K562 (cell line): ENCODE results near the gene UNC119B. TPM values are rescaled to one million over a fixed set of nuclear protein-coding genes. Genes with fewer than 3 reads are reported as not detected.

Source experiments
- ATAC-seq: fragments of 200-7000 bp; cut with Tn5 transposase; 3 replicates; pipeline ENCODE4 v1.9.1; 2020; ENCODE audit warnings: moderate library complexity
- BruUV-seq: library from RNA; stranded (reverse); fragments of 400-500 nt; replicated peaks from 2 replicates; lab custom pipeline; 2021; lab: Mats Ljungman, UMichigan
- CTCF ChIA-PET: fragments of 300-600 bp; formaldehyde crosslinking; extraction: SDS; loops from one replicate; lab custom pipeline; 2021; ENCODE audit warnings: low intra/inter-chr PET ratio; lab: Yijun Ruan, JAX
- POLR2A ChIA-PET: fragments of 300-600, 350-650 bp; sonication (Branson Sonifier 250); formaldehyde crosslinking; extraction: SDS; loops from one replicate; lab custom pipeline; 2021; ENCODE audit warnings: antibody characterized with exemption, inconsistent platforms; lab: Yijun Ruan, JAX
- DNase-seq, 4 experiments: peaks; one replicate each; pipeline versions ENCODE4 v3.0.0 to v3.0.0-alpha.2; 2011 to 2018; ENCODE audit warnings: low spot score in 3 of 4, mixed read lengths in 3 of 4; ENCODE audit errors: extremely low read depth in 1 of 4
- FAIRE-seq: peaks from 2 replicates; lab custom pipeline; 2011; peaks lifted over from hg19 to GRCh38; lab: Jason Lieb, UNC
- H2AFZ ChIP-seq: 2 replicates; pipeline ENCODE4 v1.6.0; 2011; ENCODE audit warnings: low read depth, low read length, control low read depth, inconsistent platforms
- H3K27ac ChIP-seq: fragments of 200-600 bp; 3 replicates; pipeline ENCODE4 v1.8.0; 2011; ENCODE audit warnings: low read depth, mild to moderate bottlenecking, control low read depth, inconsistent platforms, low read length, moderate library complexity, mixed read lengths; ENCODE audit errors: extremely low read depth
- H3K27me3 ChIP-seq, 2 experiments: fragments of 300-600 bp in 1 of 2; 2 replicates in 1 of 2; 3 replicates in 1 of 2; pipeline versions ENCODE4 v1.6.0 to v1.8.0; 2011; ENCODE audit warnings: inconsistent platforms in 2 of 2, low read length in 2 of 2, mild to moderate bottlenecking in 1 of 2, mixed read lengths in 1 of 2, moderate library complexity in 1 of 2; ENCODE audit not compliant: control insufficient read depth in 2 of 2, insufficient read depth in 2 of 2
- H3K36me3 ChIP-seq: fragments of 300-600 bp; 3 replicates; pipeline ENCODE4 v1.8.0; 2011; ENCODE audit warnings: mild to moderate bottlenecking, low read length, inconsistent platforms; ENCODE audit not compliant: control insufficient read depth, insufficient read depth
- H3K4me1 ChIP-seq, 2 experiments: fragments of 200-600 bp in 1 of 2; replicated peaks in 1 of 2; 2 replicates in 1 of 2; 3 replicates in 1 of 2; pipeline versions ENCODE4 v1.5.1 to v1.8.0; 2011; ENCODE audit warnings: inconsistent platforms in 2 of 2, low read length in 2 of 2, mild to moderate bottlenecking in 1 of 2, mixed read lengths in 1 of 2, moderate library complexity in 1 of 2; ENCODE audit not compliant: control insufficient read depth in 2 of 2, insufficient read depth in 2 of 2
- H3K4me2 ChIP-seq: 2 replicates; pipeline ENCODE4 v1.6.1; 2011; ENCODE audit warnings: low read length, control low read depth, inconsistent platforms, mixed read lengths; ENCODE audit not compliant: insufficient read depth
- H3K4me3 ChIP-seq: fragments of 200-600 bp; sonication (generic), shearing (Covaris generic); 2 replicates; pipeline ENCODE4 v1.5.1; 2016; ENCODE audit warnings: control low read depth, inconsistent platforms
- H3K79me2 ChIP-seq: fragments of 200-600 bp; 3 replicates; pipeline ENCODE4 v1.8.0; 2011; ENCODE audit warnings: low read length, inconsistent platforms; ENCODE audit not compliant: control insufficient read depth, insufficient read depth
- H3K9ac ChIP-seq, 2 experiments: 2 replicates each; pipeline versions ENCODE4 v1.6.0 to v1.6.1; 2011; ENCODE audit warnings: low read depth in 2 of 2, low read length in 2 of 2, control low read depth in 1 of 2, inconsistent platforms in 1 of 2, mild to moderate bottlenecking in 1 of 2, mixed read lengths in 1 of 2; ENCODE audit not compliant: insufficient read depth in 1 of 2
- H3K9me1 ChIP-seq: one replicate; pipeline ENCODE4 v1.6.0; 2011; ENCODE audit warnings: inconsistent platforms, mild to moderate bottlenecking, low read length, moderate library complexity; ENCODE audit not compliant: control insufficient read depth, insufficient read depth
- H3K9me3 ChIP-seq: replicated peaks from 2 replicates; pipeline ENCODE4 v1.5.1; 2011; ENCODE audit warnings: low read depth, low read length, inconsistent platforms; ENCODE audit not compliant: control insufficient read depth, insufficient read depth
- H4K20me1 ChIP-seq: replicated peaks from 2 replicates; pipeline ENCODE4 v1.6.1; 2011; ENCODE audit warnings: low read length, inconsistent platforms, mixed read lengths; ENCODE audit not compliant: control insufficient read depth, insufficient read depth
- GATA2 ChIP-seq: sonication (generic); formaldehyde crosslinking; IDR thresholded peaks from 2 replicates; pipeline ENCODE4 v1.4.0; 2020; ENCODE audit warnings: mild to moderate bottlenecking, missing genetic modification reagents
- SPI1 ChIP-seq: IDR thresholded peaks from 2 replicates; pipeline ENCODE4 v1.6.1; 2011; ENCODE audit warnings: low read depth, low read length, control low read depth, borderline replicate concordance
- ZNF561 ChIP-seq: fragments of 450-650 bp; formaldehyde crosslinking; conservative IDR thresholded peaks from 2 replicates; pipeline ENCODE4 v1.4.0; 2020; ENCODE audit warnings: mild to moderate bottlenecking, moderate library complexity
- WGBS: fragments of 100-300 bp; shearing (Covaris generic); methylation state at CpG from one replicate; pipeline ENCODE4 v1.1.6; 2016; ENCODE audit warnings: low coverage, mixed read lengths; ENCODE audit not compliant: insufficient coverage; ENCODE audit errors: missing lambda C conversion rate; 5-methylcytosine and 5-hydroxymethylcytosine counted together
- in situ Hi-C: fragments of 300-500 bp; cut with MboI; formaldehyde crosslinking; loops from 4 replicates; pipeline ENCODE4 v1.15.0; 2018; ENCODE audit warnings: inconsistent platforms, mixed read lengths
- intact Hi-C: fragments of 100-400 bp; cut with micrococcal nuclease; formaldehyde crosslinking; loops from 2 replicates; pipeline ENCODE4 v1.14.2; 2022
- polyA plus RNA-seq, 8 experiments: library from polyadenylated mRNA; depleted of rRNA in 4 of 8; stranded (reverse) in 5 of 8; unstranded in 3 of 8; fragments of >200 nt; fragmentation: Nextera tagmentation in 2 of 8; fragmentation: Illumina TruSeq in 1 of 8; extraction: Ambion mirVana in 2 of 8; extraction: Trizol in 1 of 8; gene quantifications; 2 replicates each; pipeline versions ENCODE4 v1.2.1 to v1.2.3, GENCODE V29; 2011 to 2014; ENCODE audit warnings: inconsistent platforms in 1 of 8, missing spikeins in 1 of 8
- total RNA-seq, 7 experiments: library from RNA; depleted of rRNA in 6 of 7; stranded (reverse); fragments of >200 nt in 6 of 7; fragmentation: Illumina TruSeq in 2 of 7; extraction: Trizol in 2 of 7; gene quantifications; 2 replicates each; pipeline versions ENCODE4 v1.2.1 to v1.2.3, GENCODE V29; 2011 to 2021; ENCODE audit warnings: low replicate concordance in 1 of 7
- TF ChIP-seq, protein P1 (sequence below): sonication (generic); formaldehyde crosslinking; IDR thresholded peaks from 2 replicates; pipeline ENCODE4 v1.8.1; 2023; ENCODE audit warnings: mild to moderate bottlenecking, missing genetic modification reagents

Gene UNC119B
- total and polyA plus RNA-seq, 9 of the 15 experiments (the other 6 are each of a cell fraction or from before 2014, with no cell fraction given) = 4.0 to 34.5 (median 15.1) TPM

DNA sequence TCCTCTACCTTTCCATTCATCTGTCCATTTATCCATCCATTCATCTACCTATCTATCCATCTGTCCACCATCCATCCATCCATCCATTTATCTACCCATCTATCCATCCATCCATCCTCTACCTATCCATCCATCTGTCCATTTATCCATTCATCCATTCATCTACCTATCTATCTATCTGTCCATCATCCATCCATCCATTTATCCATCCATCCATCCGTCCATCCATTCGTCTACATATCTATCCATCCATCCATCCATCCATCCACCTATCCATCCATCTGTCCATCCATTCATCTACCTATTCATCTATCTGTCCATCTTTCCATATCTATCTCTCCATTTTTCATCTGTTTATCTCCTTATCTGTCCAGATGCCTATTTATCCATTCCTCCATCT lies 48.8 kb upstream of the UNC119B start (continued):
- TF ChIP-seq, protein P1, sequence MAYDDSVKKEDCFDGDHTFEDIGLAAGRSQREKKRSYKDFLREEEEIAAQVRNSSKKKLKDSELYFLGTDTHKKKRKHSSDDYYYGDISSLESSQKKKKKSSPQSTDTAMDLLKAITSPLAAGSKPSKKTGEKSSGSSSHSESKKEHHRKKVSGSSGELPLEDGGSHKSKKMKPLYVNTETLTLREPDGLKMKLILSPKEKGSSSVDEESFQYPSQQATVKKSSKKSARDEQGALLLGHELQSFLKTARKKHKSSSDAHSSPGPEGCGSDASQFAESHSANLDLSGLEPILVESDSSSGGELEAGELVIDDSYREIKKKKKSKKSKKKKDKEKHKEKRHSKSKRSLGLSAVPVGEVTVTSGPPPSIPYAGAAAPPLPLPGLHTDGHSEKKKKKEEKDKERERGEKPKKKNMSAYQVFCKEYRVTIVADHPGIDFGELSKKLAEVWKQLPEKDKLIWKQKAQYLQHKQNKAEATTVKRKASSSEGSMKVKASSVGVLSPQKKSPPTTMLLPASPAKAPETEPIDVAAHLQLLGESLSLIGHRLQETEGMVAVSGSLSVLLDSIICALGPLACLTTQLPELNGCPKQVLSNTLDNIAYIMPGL = no peak

DNA sequence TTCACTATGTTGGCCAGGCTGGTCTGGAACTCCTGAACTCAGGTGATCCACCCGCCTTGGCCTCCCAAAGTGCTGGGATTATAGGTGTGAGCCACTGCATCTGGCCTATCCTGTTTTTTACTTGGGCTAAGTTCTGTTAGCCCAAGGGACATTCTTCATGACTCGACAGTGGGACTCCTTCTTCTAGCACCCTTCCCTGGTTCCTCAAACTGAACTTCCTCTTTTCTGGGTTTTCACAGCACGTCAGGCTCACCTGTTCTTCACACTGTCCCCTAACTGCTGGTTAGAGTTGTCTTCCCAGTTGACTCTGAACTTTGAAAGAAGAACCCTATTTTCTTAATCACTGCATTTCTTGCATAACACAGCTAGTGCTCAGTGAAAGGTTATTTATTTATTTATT lies 47.4 kb upstream of the UNC119B start:
- Histone ChIP-seq H3K36me3 (no peaks in the 10 kb centered on the region), H3K9me3 (no peaks in the 10 kb centered on the region), H3K27ac (no peak overlapping the region), H3K9me1 (no peaks in the 10 kb centered on the region), H3K4me3 (no peak overlapping the region), H3K9ac (no peak overlapping the region), H3K4me2 (no peak overlapping the region), H2AFZ (no peak overlapping the region), H3K4me1 (peaks cover 0 to 8% of the 10 kb centered on the region in 2 experiments; a peak in 2 of 5 replicates), H4K20me1 (peaks cover 4% of the 10 kb centered on the region; the same call in 1 of the 2 replicates), H3K79me2 (no peaks in the 10 kb centered on the region), H3K27me3 (peaks cover 44 to 69% of the 10 kb centered on the region in 2 experiments)
- ChIA-PET CTCF (no interaction called here), POLR2A (interaction anchor here (1.8 to 2.4 kb wide), 2 partner anchors 9 to 13 kb away, joined by 6 to 9 read pairs; no protein-coding TSS in a partner anchor)
- in situ Hi-C loops = loop anchor here (25.0 kb wide), 1 partner anchor 326 kb away; the partner anchor contains the start of gene PLA2G1B
- ATAC-seq (no peak), DNase-seq (no peak), FAIRE-seq (no peak)
- intact Hi-C loops = no loop called here
- peak; percentile 92 for TF ChIP-seq SPI1
- no peak for TF ChIP-seq ZNF561
- TF ChIP-seq GATA2 (CRISPR knock-in tag) = no peak
- 0% methylated on average over 3 of the region's 3 CpGs for WGBS
- no TSS peak for BruUV-seq
